HepG2 (cell line): ENCODE data around the gene TADA2B. TPM values are rescaled to one million over a fixed set of nuclear protein-coding genes. Genes with fewer than 3 reads are reported as not detected.

Source experiments
- DZIP1 ChIP-seq: sonication (generic); formaldehyde crosslinking; IDR thresholded peaks from 2 replicates; pipeline ENCODE4 v1.5.0; 2020; ENCODE audit warnings: mild to moderate bottlenecking, missing genetic modification reagents
- MLX ChIP-seq: IDR thresholded peaks from 2 replicates; pipeline ENCODE4 v1.6.1; 2016
- NFAT5 ChIP-seq: sonication (generic); formaldehyde crosslinking; IDR thresholded peaks from 2 replicates; pipeline ENCODE4 v1.4.0; 2020; ENCODE audit warnings: missing genetic modification reagents
- NR1H2 ChIP-seq: sonication (generic); formaldehyde crosslinking; IDR thresholded peaks from 2 replicates; pipeline ENCODE4 v1.8.1; 2022; ENCODE audit warnings: low read depth, missing genetic modification reagents, borderline replicate concordance
- PAXIP1 ChIP-seq: sonication (generic); formaldehyde crosslinking; conservative IDR thresholded peaks from 2 replicates; pipeline ENCODE4 v1.4.0; 2020; ENCODE audit warnings: mild to moderate bottlenecking, missing genetic modification reagents, moderate library complexity
- SOX13 ChIP-seq, 3 experiments: fragments of 450-650 bp in 1 of 3; sonication (generic) in 1 of 3; formaldehyde crosslinking in 1 of 3; IDR thresholded peaks in 2 of 3; conservative IDR thresholded peaks in 1 of 3; 2 replicates each; pipeline versions ENCODE4 v1.5.0 to v1.6.1; 2016 to 2020; ENCODE audit warnings: antibody characterized with exemption in 1 of 3, mild to moderate bottlenecking in 1 of 3, missing compliant biosample characterization in 1 of 3, missing genetic modification reagents in 1 of 3, moderate library complexity in 1 of 3
- ZBTB2 ChIP-seq: sonication (generic); formaldehyde crosslinking; IDR thresholded peaks from 2 replicates; pipeline ENCODE4 v1.8.0; 2022; ENCODE audit warnings: low read depth, missing genetic modification reagents
- ZNF674 ChIP-seq: sonication (generic); formaldehyde crosslinking; IDR thresholded peaks from 2 replicates; pipeline ENCODE4 v1.5.0; 2020; ENCODE audit warnings: low read depth, mild to moderate bottlenecking, missing genetic modification reagents
- ZNF747 ChIP-seq: sonication (generic); formaldehyde crosslinking; IDR thresholded peaks from 2 replicates; pipeline ENCODE4 v1.8.1; 2023; ENCODE audit warnings: missing genetic modification reagents, mild to moderate bottlenecking, borderline replicate concordance
- ZSCAN21 ChIP-seq: sonication (generic); formaldehyde crosslinking; IDR thresholded peaks from 2 replicates; pipeline ENCODE4 v1.8.0; 2022; ENCODE audit warnings: mild to moderate bottlenecking, missing genetic modification reagents, moderate library complexity, borderline replicate concordance
- polyA plus RNA-seq, 8 experiments: library from polyadenylated mRNA; depleted of rRNA in 3 of 8; stranded (reverse) in 7 of 8; unstranded in 1 of 8; fragments of >200 nt; fragmentation: Illumina TruSeq in 4 of 8; extraction: Trizol in 4 of 8; gene quantifications; 2 replicates each; pipeline versions ENCODE4 v1.2.1 to v1.2.3, GENCODE V29; 2011 to 2016; ENCODE audit warnings: low read depth in 4 of 8, missing spikeins in 1 of 8, mixed read lengths in 1 of 8; ENCODE audit not compliant: insufficient read depth in 1 of 8
- total RNA-seq, 5 experiments: library from RNA; depleted of rRNA; stranded (reverse); fragments of >200 nt; fragmentation: Illumina TruSeq; extraction: Trizol; gene quantifications; 2 replicates each; pipeline ENCODE4 v1.2.3, GENCODE V29; 2016; ENCODE audit warnings: low read depth in 1 of 5

Gene TADA2B
- total and polyA plus RNA-seq, 2 of the 13 experiments (the other 11 are each of a cell fraction or from before 2014, with no cell fraction given) = 4.6 to 8.9 TPM

- TF ChIP-seq NR1H2 (CRISPR knock-in tag) (no peak), ZNF674 (CRISPR knock-in tag) (no peak), PAXIP1 (CRISPR knock-in tag) (peak; percentile 97), SOX13 (IDR thresholded peaks at IDR 0.05) (no peak), SOX13 (CRISPR knock-in tag; conservative IDR thresholded peaks at IDR 0.05 in 1 of 2, IDR thresholded peaks at IDR 0.05 in 1 of 2) (peak in 1 of 2 experiments; percentile 16; a peak in 1 of 4 replicates), ZSCAN21 (peak; percentile 31; the same call in 1 of the 2 replicates), ZNF747 (CRISPR knock-in tag) (peak; percentile 64; the same call in 1 of the 2 replicates), ZBTB2 (CRISPR knock-in tag) (no peak), NFAT5 (no peak), DZIP1 (no peak), MLX (CRISPR knock-in tag) (peak; percentile 48; the same call in 1 of the 2 replicates)
Measured at GRCh38 chr4:7103607-7104365, 60.6 kb downstream of the TADA2B start (continued).
